Peyer's patch (tissue), 4 donors: ENCODE data around the gene PLOD1.
"Not testable (repeated sequence)": the region's sequence is repeated elsewhere in the genome, so short reads cannot be mapped to it uniquely, and the experiment has no call there.

Source experiments
- CTCF ChIP-seq, 6 experiments: fragments of 450-650 bp in 4 of 6; fragments of 200-600 bp in 2 of 6; sonication (generic) in 1 of 6; IDR thresholded peaks; one replicate each; pipeline ENCODE4 v1.5.1; 2017 to 2019; ENCODE audit warnings: antibody characterized with exemption in 6 of 6, mild to moderate bottlenecking in 3 of 6, moderate library complexity in 1 of 6
- POLR2A ChIP-seq, 2 donors: fragments of 450-650 bp; IDR thresholded peaks; one replicate each; pipeline ENCODE4 v1.5.1; 2017; ENCODE audit warnings: antibody characterized with exemption in 2 of 2, mild to moderate bottlenecking in 2 of 2, moderate library complexity in 2 of 2

DNA sequence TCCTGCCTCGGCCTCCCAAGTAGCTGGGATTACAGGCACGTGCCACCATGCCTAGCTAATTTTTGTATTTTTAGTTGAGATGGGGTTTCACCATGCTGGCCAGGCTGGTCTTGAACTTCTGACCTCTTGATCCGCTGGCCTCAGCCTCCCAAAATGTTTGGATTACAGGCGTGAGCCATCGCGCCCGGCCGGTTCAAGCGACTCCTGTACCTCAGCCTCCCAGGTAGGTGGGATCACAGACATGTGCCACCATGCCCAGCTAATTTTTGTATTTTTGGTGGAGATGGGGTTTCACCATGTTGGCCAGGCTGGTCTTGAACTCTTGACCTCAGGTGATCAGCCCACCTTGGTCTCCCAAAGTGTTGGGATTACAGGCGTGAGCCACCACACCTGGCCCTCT is 1.2 kb downstream of the PLOD1 start:
- not testable (repeated sequence) for TF ChIP-seq CTCF, POLR2A (IDR thresholded peaks at IDR 0.05)
